DOHH2 (cell line): Measurements from ENCODE around the gene TRIOBP.
"Not testable (repeated sequence)": the region's sequence is repeated elsewhere in the genome, so short reads cannot be mapped to it uniquely, and the experiment has no call there.

Experiments used
- H3F3A ChIP-seq: fragments of 200-600 bp; sonication (generic), shearing (Covaris generic); 2 replicates; pipeline ENCODE4 v1.6.0; 2016; ENCODE audit warnings: antibody characterized with exemption, mild to moderate bottlenecking; ENCODE audit not compliant: control insufficient read depth, insufficient read depth
- H3K27ac ChIP-seq: fragments of 200-600 bp; sonication (generic); 2 replicates; pipeline ENCODE4 v1.5.1; 2014; ENCODE audit warnings: low read depth, mild to moderate bottlenecking, low read length, moderate library complexity
- H3K27me3 ChIP-seq: fragments of 200-600 bp; sonication (generic); 2 replicates; pipeline ENCODE4 v1.6.1; 2014; ENCODE audit warnings: mild to moderate bottlenecking, low read length, mixed read lengths; ENCODE audit not compliant: control insufficient read depth
- H3K36me3 ChIP-seq: fragments of 200-600 bp; sonication (generic); 2 replicates; pipeline ENCODE4 v1.6.1; 2014; ENCODE audit warnings: mild to moderate bottlenecking, low read length, moderate library complexity, mixed read lengths; ENCODE audit not compliant: control insufficient read depth
- H3K4me1 ChIP-seq: fragments of 200-600 bp; sonication (generic); 2 replicates; pipeline ENCODE4 v1.6.1; 2014; ENCODE audit warnings: mild to moderate bottlenecking, low read length, mixed read lengths; ENCODE audit not compliant: control insufficient read depth
- H3K4me2 ChIP-seq: fragments of 200-600 bp; sonication (generic); 2 replicates; pipeline ENCODE4 v1.6.0; 2014; ENCODE audit warnings: mild to moderate bottlenecking, low read length, moderate library complexity
- H3K4me3 ChIP-seq: fragments of 200-600 bp; sonication (generic); 2 replicates; pipeline ENCODE4 v1.5.1; 2014; ENCODE audit warnings: mild to moderate bottlenecking, low read length, mixed read lengths
- H3K79me2 ChIP-seq: fragments of 200-600 bp; sonication (generic); 2 replicates; pipeline ENCODE4 v1.6.1; 2014; ENCODE audit warnings: mild to moderate bottlenecking, low read length, mixed read lengths; ENCODE audit not compliant: control insufficient read depth
- H3K9me2 ChIP-seq: fragments of 200-600 bp; sonication (generic); replicated peaks from 2 replicates; pipeline ENCODE4 v1.6.1; 2014; ENCODE audit warnings: mild to moderate bottlenecking, low read length, mixed read lengths; ENCODE audit not compliant: control insufficient read depth
- H3K9me3 ChIP-seq: fragments of 200-600 bp; sonication (generic); 2 replicates; pipeline ENCODE4 v1.6.1; 2014; ENCODE audit warnings: antibody characterized with exemption, low read length, mixed read lengths; ENCODE audit not compliant: control insufficient read depth, insufficient read depth
- H4K20me1 ChIP-seq: fragments of 200-600 bp; sonication (generic); 2 replicates; pipeline ENCODE4 v1.6.0; 2014; ENCODE audit warnings: low read depth, mild to moderate bottlenecking, antibody characterized with exemption, low read length, moderate library complexity; ENCODE audit not compliant: control insufficient read depth, insufficient read depth
- CTCF ChIP-seq: fragments of 200-600 bp; sonication (generic); IDR thresholded peaks from one replicate; pipeline ENCODE4 v1.5.1; 2014; ENCODE audit warnings: antibody characterized with exemption, mild to moderate bottlenecking, low read depth, low read length; ENCODE audit not compliant: poor library complexity, severe bottlenecking
- EZH2phosphoT487 ChIP-seq: fragments of 200-600 bp; sonication (generic); IDR thresholded peaks from 2 replicates; pipeline ENCODE4 v1.6.1; 2017; ENCODE audit warnings: borderline replicate concordance, mild to moderate bottlenecking, antibody characterized with exemption, low read length, moderate library complexity, mixed read lengths

The TRIOBP gene

GRCh38 chr22:37692627-37693285 is 4.1 kb upstream of the TRIOBP start:
- Histone ChIP-seq H3K79me2 (peaks cover 14% of the 10 kb centered on the region), H3K4me3 (no peak overlapping the region), H3K27ac (no peak overlapping the region), H4K20me1 (no peaks in the 10 kb centered on the region), H3K4me2 (no peak overlapping the region), H3K27me3 (no peaks in the 10 kb centered on the region), H3K36me3 (peaks cover 46% of the 10 kb centered on the region), H3K9me3 (no peaks in the 10 kb centered on the region), H3K4me1 (peaks cover 15% of the 10 kb centered on the region), H3F3A (peaks cover 9% of the 10 kb centered on the region; the same call in 1 of the 2 replicates), H3K9me2 (no peaks in the 10 kb centered on the region)
- no peak for TF ChIP-seq CTCF

- H3F3A ChIP-seq, H3K27ac ChIP-seq, H3K4me2 ChIP-seq, H4K20me1 ChIP-seq, H3K9me2 ChIP-seq, H3K4me3 ChIP-seq, H3K79me2 ChIP-seq, H3K27me3 ChIP-seq, H3K9me3 ChIP-seq: not testable (repeated sequence)
- Histone ChIP-seq H3K4me1 (peaks cover 15% of the 10 kb centered on the region), H3K36me3 (peaks cover 32% of the 10 kb centered on the region)
Observed at GRCh38 chr22:37694131-37694530, 2.7 kb upstream of the TRIOBP start.

GRCh38 chr22:37696260-37696656 is 590 bp upstream of the TRIOBP start:
- Histone ChIP-seq H3K4me2 (peak overlapping the region; percentile 74), H3K36me3 (peaks cover 15% of the 10 kb centered on the region), H3K4me1 (peaks cover 15% of the 10 kb centered on the region), H3K4me3 (peak overlapping the region; percentile 55)
- H3K9me3 ChIP-seq, H4K20me1 ChIP-seq, H3K27me3 ChIP-seq, H3K79me2 ChIP-seq, H3K27ac ChIP-seq, H3F3A ChIP-seq, H3K9me2 ChIP-seq: not testable (repeated sequence)

GRCh38 chr22:37697538-37697835 is 639 bp downstream of the TRIOBP start:
- Histone ChIP-seq H3K9me2 (no peaks in the 10 kb centered on the region), H3K4me1 (peaks cover 15% of the 10 kb centered on the region), H3F3A (peaks cover 9% of the 10 kb centered on the region; the same call in 1 of the 2 replicates), H4K20me1 (no peaks in the 10 kb centered on the region), H3K9me3 (no peaks in the 10 kb centered on the region), H3K27ac (no peak overlapping the region), H3K36me3 (peaks cover 9% of the 10 kb centered on the region), H3K4me3 (no peak overlapping the region), H3K4me2 (no peak overlapping the region), H3K79me2 (no peaks in the 10 kb centered on the region), H3K27me3 (no peaks in the 10 kb centered on the region)
- TF ChIP-seq CTCF (no peak), EZH2phosphoT487 (no peak)
